PC-9 (cell line): ENCODE results near the gene NDP.

Experiments used
- EZH2 ChIP-seq: fragments of 200-600 bp; sonication (generic); IDR thresholded peaks from 2 replicates; pipeline ENCODE4 v1.8.0; 2017; ENCODE audit warnings: antibody characterized with exemption, low read depth
- TF ChIP-seq, protein P1 (sequence below): fragments of 200-600 bp; sonication (generic); conservative IDR thresholded peaks from 2 replicates; pipeline ENCODE4 v1.6.1; 2017; ENCODE audit warnings: mixed run types, antibody characterized with exemption, mild to moderate bottlenecking, moderate library complexity

- TF ChIP-seq, protein P1, sequence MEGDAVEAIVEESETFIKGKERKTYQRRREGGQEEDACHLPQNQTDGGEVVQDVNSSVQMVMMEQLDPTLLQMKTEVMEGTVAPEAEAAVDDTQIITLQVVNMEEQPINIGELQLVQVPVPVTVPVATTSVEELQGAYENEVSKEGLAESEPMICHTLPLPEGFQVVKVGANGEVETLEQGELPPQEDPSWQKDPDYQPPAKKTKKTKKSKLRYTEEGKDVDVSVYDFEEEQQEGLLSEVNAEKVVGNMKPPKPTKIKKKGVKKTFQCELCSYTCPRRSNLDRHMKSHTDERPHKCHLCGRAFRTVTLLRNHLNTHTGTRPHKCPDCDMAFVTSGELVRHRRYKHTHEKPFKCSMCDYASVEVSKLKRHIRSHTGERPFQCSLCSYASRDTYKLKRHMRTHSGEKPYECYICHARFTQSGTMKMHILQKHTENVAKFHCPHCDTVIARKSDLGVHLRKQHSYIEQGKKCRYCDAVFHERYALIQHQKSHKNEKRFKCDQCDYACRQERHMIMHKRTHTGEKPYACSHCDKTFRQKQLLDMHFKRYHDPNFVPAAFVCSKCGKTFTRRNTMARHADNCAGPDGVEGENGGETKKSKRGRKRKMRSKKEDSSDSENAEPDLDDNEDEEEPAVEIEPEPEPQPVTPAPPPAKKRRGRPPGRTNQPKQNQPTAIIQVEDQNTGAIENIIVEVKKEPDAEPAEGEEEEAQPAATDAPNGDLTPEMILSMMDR, result no peak
- no peak for TF ChIP-seq EZH2
These were observed 23.3 kb upstream of the NDP start for GRCh38 chrX:43996491-43996890.
